GM18508 (cell line): ENCODE measurements around the gene BHMT.
"Not testable (repeated sequence)": the region's sequence is repeated elsewhere in the genome, so short reads cannot be mapped to it uniquely, and the experiment has no call there.

ENCODE experiments used
- ATAC-seq: cut with Tn5 transposase; IDR thresholded peaks from one replicate; pipeline ENCODE4 v1.9.1; 2021; ENCODE audit warnings: moderate number of reproducible peaks; ENCODE audit not compliant: insufficient read depth, unreplicated experiment

The BHMT gene

DNA sequence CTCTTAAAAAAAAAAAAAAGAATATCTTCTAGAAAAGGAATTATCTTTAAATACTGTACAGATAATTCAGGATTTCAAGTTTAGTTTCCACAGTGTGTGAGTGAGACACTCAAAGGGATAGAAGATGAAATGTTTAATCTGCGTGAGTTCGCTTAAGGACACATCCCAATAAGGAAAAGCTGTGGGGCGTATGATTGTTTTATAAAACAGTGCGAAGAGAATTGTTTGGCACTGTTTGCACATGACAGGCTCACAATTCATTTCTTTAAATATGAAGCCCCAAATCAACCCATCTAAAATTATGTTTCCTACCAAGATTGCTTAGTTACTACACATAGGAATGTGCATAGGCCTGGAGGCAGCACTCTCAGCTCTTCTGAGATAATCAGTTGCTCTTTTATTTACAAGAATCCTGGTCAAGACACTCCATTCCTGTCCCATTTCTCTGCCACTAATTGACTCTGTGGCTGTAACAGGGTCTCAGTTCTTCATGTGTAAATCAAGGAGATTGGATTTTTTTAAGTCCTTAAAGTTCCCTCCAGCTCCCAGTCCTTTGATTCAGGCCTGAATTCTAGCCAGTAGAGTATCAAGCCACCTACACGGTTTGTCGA is 60.1 kb downstream of the BHMT start:
- no peak for ATAC-seq

DNA sequence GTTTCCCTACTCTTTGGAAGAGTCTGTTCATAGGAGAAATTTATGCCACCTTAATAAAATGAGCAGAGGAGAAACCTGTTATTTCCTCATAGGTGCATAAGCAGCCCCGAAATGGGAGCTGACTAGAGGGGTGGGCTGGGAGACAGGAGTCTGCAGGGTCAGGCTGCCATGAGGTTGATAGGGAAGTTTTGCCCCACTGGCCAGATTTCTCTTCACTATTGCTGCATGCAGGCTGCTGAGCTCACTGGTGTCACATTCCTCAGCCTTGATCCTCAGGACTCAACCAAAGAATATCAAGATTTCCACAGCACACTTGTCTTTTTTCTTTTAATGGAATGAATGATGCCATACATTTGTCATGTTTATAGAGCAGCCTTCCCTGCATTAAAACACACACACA is 60.7 kb downstream of the BHMT start:
- no peak for ATAC-seq

DNA sequence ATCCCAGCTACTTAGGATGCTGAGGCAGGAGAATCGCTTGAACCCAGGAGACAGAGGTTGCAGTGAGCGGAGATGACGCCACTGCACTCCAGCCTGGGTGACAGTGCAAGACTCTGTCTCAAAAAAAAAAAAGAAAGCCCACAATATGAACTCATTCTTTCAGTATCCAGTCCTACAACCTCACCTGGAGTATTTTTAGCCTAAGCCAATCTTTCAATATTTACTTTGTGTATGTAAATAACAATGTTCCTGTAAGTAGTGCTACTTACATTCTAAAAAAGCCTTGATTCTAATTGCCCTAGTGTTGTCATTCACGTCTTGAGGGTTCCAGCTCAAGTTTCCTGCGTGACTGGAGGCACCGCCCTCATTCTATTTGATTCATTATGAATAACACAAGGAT is 62.0 kb downstream of the BHMT start:
- no peak for ATAC-seq

DNA sequence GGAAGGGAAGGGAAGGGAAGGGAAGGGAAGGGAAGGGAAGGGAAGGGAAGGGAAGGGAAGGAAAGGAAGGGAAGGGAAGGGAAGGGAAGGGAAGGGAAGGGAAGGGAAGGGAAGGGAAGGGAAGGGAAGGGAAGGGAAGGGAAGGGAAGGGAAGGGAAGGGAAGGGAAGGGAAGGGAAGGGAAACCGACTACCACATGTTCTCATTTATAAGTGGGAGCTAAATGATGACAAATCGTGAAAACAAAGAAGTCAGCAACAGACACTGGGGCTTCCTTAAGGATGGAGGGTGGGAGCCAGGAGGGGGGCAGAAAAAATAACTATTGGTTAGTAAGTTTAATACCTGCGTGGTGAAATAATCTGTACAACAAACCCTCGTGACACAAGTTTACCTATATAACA is 68.8 kb downstream of the BHMT start:
- not testable (repeated sequence) for ATAC-seq

DNA sequence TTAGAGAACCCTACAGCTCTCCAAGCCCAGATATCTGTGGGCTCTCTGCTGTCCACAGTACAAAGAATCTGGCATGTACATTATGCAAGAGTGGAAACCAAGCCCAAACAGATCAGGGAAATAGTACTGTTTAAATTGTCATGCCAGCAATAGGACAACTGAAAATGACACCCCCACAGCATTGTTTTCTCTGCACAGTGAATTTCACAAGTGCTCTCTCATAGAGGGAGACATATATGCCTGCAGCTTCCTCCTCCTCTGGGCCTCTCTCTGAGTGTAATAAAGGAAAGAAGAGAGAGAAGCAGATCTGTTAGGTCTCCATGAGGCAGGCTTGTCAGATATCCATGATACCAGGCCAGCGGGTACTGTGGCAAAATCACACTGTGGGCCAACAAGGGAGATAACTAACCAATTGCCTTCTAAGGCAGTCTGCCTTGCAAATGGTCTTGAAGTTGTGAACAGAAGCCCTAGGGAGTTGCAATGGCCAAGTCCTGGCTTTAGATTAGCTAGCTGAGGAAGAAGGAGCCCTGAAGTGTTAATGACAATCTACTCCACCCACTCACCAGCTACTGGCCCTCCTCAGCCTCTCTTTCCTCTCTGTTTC is 69.9 kb downstream of the BHMT start:
- no peak for ATAC-seq
